ENCODE data around the gene OSBPL5.

OSBPL5 gene

GRCh38 chr11:3085052-3085451 is 80.1 kb downstream of the OSBPL5 start:
- ChIA-PET POLR2A (no interaction called here), CTCF (no interaction called here)
- WGBS (ENCODE audit: insufficient coverage), result 85% methylated on average over 5 of the region's 5 CpGs
- no peak for DNase-seq
- no peak overlapping the region for H3K4me3 ChIP-seq (ENCODE audit: control insufficient read depth in 1 of 7, extremely low read depth in 1 of 7, insufficient read depth in 4 of 7, low read depth in 2 of 7, low read length in 6 of 7)
- peaks cover 0 to 15% (median 6%) of the 10 kb centered on the region in 4 experiments for H3K4me1 ChIP-seq (ENCODE audit: control extremely low read depth in 1 of 4, control insufficient read depth in 4 of 4, insufficient read depth in 4 of 4, low read length in 3 of 4)
- no peaks in the 10 kb centered on the region for H3K9me3 ChIP-seq (ENCODE audit: control extremely low read depth in 1 of 5, control insufficient read depth in 4 of 5, insufficient read depth in 2 of 5, low read depth in 1 of 5, low read length in 4 of 5)
- H3K36me3 ChIP-seq (ENCODE audit: control insufficient read depth in 4 of 4, insufficient read depth in 4 of 4, low read length in 3 of 4), result peaks cover 0 to 6% (median 2%) of the 10 kb centered on the region in 4 experiments
- H3K27ac ChIP-seq (ENCODE audit: insufficient read depth in 1 of 2, low read depth in 1 of 2, low read length in 2 of 2, poor library complexity in 1 of 2, severe bottlenecking in 2 of 2), result no peak overlapping the region
- H3K27me3 ChIP-seq (replicated peaks in 2 of 5; ENCODE audit: control insufficient read depth in 4 of 5, insufficient read depth in 5 of 5, low read length in 4 of 5), result peaks cover 0 to 3% (median 0%) of the 10 kb centered on the region in 5 experiments

DNA sequence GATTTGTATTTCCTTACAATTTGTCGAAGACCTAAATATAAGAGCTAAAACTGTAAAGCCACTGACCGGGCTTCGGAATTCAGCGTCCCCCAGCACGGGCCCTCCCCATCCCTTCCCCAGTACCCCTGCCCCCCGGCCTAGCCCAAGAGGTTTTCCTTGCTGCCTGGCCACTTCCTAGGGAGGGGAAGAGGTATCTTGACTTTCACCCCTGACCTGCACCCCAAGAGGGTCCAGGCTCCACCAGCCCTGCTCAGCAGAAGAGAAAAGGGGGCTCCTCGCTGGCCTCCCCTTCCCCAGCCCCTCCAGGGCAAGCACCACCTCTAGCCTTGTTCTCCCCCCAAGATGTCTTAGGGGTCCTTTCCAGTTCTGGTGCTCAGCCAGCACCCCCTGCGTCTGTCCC is 81.8 kb downstream of the OSBPL5 start:
- WGBS (ENCODE audit: insufficient coverage), result 40% methylated on average over 4 of the region's 8 CpGs
- Histone ChIP-seq H3K36me3 (ENCODE audit: control insufficient read depth in 4 of 4, insufficient read depth in 4 of 4, low read length in 3 of 4) (no peaks in the 10 kb centered on the region), H3K4me1 (ENCODE audit: control extremely low read depth in 1 of 4, control insufficient read depth in 4 of 4, insufficient read depth in 4 of 4, low read length in 3 of 4) (peaks cover 0 to 7% (median 4%) of the 10 kb centered on the region in 4 experiments), H3K4me3 (ENCODE audit: control insufficient read depth in 1 of 7, extremely low read depth in 1 of 7, insufficient read depth in 4 of 7, low read depth in 2 of 7, low read length in 6 of 7) (no peak overlapping the region), H3K9me3 (ENCODE audit: control extremely low read depth in 1 of 5, control insufficient read depth in 4 of 5, insufficient read depth in 2 of 5, low read depth in 1 of 5, low read length in 4 of 5) (no peaks in the 10 kb centered on the region), H3K27ac (ENCODE audit: insufficient read depth in 1 of 2, low read depth in 1 of 2, low read length in 2 of 2, poor library complexity in 1 of 2, severe bottlenecking in 2 of 2) (no peak overlapping the region), H3K27me3 (replicated peaks in 2 of 5; ENCODE audit: control insufficient read depth in 4 of 5, insufficient read depth in 5 of 5, low read length in 4 of 5) (peaks cover 0 to 3% (median 0%) of the 10 kb centered on the region in 5 experiments)
- ChIA-PET CTCF (no interaction called here), POLR2A (no interaction called here)
- no peak for DNase-seq

GRCh38 chr11:3081386-3081751 is 83.7 kb downstream of the OSBPL5 start:
- Histone ChIP-seq H3K4me3 (ENCODE audit: control insufficient read depth in 1 of 7, extremely low read depth in 1 of 7, insufficient read depth in 4 of 7, low read depth in 2 of 7, low read length in 6 of 7) (no peak overlapping the region), H3K9me3 (ENCODE audit: control extremely low read depth in 1 of 5, control insufficient read depth in 4 of 5, insufficient read depth in 2 of 5, low read depth in 1 of 5, low read length in 4 of 5) (no peaks in the 10 kb centered on the region), H3K4me1 (ENCODE audit: control extremely low read depth in 1 of 4, control insufficient read depth in 4 of 4, insufficient read depth in 4 of 4, low read length in 3 of 4) (no peaks in the 10 kb centered on the region), H3K36me3 (ENCODE audit: control insufficient read depth in 4 of 4, insufficient read depth in 4 of 4, low read length in 3 of 4) (no peaks in the 10 kb centered on the region), H3K27me3 (replicated peaks in 2 of 5; ENCODE audit: control insufficient read depth in 4 of 5, insufficient read depth in 5 of 5, low read length in 4 of 5) (peaks cover 0 to 3% (median 0%) of the 10 kb centered on the region in 5 experiments), H3K27ac (ENCODE audit: insufficient read depth in 1 of 2, low read depth in 1 of 2, low read length in 2 of 2, poor library complexity in 1 of 2, severe bottlenecking in 2 of 2) (no peak overlapping the region)
- ChIA-PET POLR2A (no interaction called here), CTCF (interaction anchor here (0.6 to 1.5 kb wide), 2 partner anchors 18 to 1964 kb away, joined by 3 to 4 read pairs; no protein-coding TSS in a partner anchor)
- no peak for DNase-seq
- WGBS (ENCODE audit: insufficient coverage), result no CpG with 5 or more reads among the region's 6 CpGs

- ChIA-PET CTCF (interaction anchor here (1.5 kb wide), 1 partner anchor 17 kb away, joined by 4 read pairs; no protein-coding TSS in a partner anchor), POLR2A (no interaction called here)
- Histone ChIP-seq H3K4me1 (ENCODE audit: control extremely low read depth in 1 of 4, control insufficient read depth in 4 of 4, insufficient read depth in 4 of 4, low read length in 3 of 4) (no peaks in the 10 kb centered on the region), H3K27ac (ENCODE audit: insufficient read depth in 1 of 2, low read depth in 1 of 2, low read length in 2 of 2, poor library complexity in 1 of 2, severe bottlenecking in 2 of 2) (no peak overlapping the region), H3K27me3 (replicated peaks in 2 of 5; ENCODE audit: control insufficient read depth in 4 of 5, insufficient read depth in 5 of 5, low read length in 4 of 5) (peaks cover 0 to 2% (median 0%) of the 10 kb centered on the region in 5 experiments), H3K4me3 (ENCODE audit: control insufficient read depth in 1 of 7, extremely low read depth in 1 of 7, insufficient read depth in 4 of 7, low read depth in 2 of 7, low read length in 6 of 7) (no peak overlapping the region), H3K36me3 (ENCODE audit: control insufficient read depth in 4 of 4, insufficient read depth in 4 of 4, low read length in 3 of 4) (no peaks in the 10 kb centered on the region), H3K9me3 (ENCODE audit: control extremely low read depth in 1 of 5, control insufficient read depth in 4 of 5, insufficient read depth in 2 of 5, low read depth in 1 of 5, low read length in 4 of 5) (no peaks in the 10 kb centered on the region)
- no peak for DNase-seq
- WGBS (ENCODE audit: insufficient coverage), result 95% methylated on average over 9 of the region's 13 CpGs
Measured at GRCh38 chr11:3080733-3081385, 84.3 kb downstream of the OSBPL5 start.

- H3K4me3 ChIP-seq (ENCODE audit: control insufficient read depth in 1 of 7, extremely low read depth in 1 of 7, insufficient read depth in 4 of 7, low read depth in 2 of 7, low read length in 6 of 7), result no peak overlapping the region
- no peaks in the 10 kb centered on the region for H3K9me3 ChIP-seq (ENCODE audit: control extremely low read depth in 1 of 5, control insufficient read depth in 4 of 5, insufficient read depth in 2 of 5, low read depth in 1 of 5, low read length in 4 of 5)
- no peak for DNase-seq
- no CpG with 5 or more reads among the region's 1 CpG for WGBS (ENCODE audit: insufficient coverage)
- ChIA-PET POLR2A (no interaction called here), CTCF (no interaction called here)
- H3K27me3 ChIP-seq (replicated peaks in 2 of 5; ENCODE audit: control insufficient read depth in 4 of 5, insufficient read depth in 5 of 5, low read length in 4 of 5), result peaks cover 0 to 2% (median 0%) of the 10 kb centered on the region in 5 experiments
- H3K36me3 ChIP-seq (ENCODE audit: control insufficient read depth in 4 of 4, insufficient read depth in 4 of 4, low read length in 3 of 4), result no peaks in the 10 kb centered on the region
- H3K4me1 ChIP-seq (ENCODE audit: control extremely low read depth in 1 of 4, control insufficient read depth in 4 of 4, insufficient read depth in 4 of 4, low read length in 3 of 4), result no peaks in the 10 kb centered on the region
- H3K27ac ChIP-seq (ENCODE audit: insufficient read depth in 1 of 2, low read depth in 1 of 2, low read length in 2 of 2, poor library complexity in 1 of 2, severe bottlenecking in 2 of 2), result no peak overlapping the region
Measured at GRCh38 chr11:3080104-3080503, 85.0 kb downstream of the OSBPL5 start.

DNA sequence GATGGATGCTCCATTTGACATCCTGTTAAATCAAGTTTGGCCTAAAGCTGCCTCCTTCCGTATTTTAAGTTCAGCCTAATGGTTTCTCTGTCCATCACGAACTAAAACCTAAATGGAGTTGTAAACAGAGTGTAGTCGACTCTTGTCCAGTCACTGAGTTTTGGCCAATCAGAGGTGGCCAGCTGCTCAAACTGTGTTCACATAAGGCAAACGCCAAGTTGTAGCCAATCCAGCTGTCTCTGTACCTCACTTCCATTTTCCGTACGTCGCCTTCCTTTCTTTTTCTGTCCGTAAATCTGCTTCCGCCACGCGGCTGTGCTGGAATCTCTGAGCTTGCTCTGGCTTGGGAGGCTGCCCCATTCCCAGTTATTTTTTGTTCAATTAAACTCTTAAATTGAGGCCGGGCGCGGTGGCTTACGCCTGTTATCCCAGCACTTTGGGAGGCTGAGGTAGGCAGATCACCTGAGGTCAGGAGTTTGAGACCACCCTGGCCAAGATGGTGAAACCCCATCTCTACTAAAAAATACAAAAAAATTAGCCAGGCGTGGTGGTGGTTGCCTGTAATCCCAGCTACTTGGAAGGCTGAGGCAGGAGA is 87.2 kb downstream of the OSBPL5 start:
- H3K36me3 ChIP-seq (ENCODE audit: control insufficient read depth in 4 of 4, insufficient read depth in 4 of 4, low read length in 3 of 4), result no peaks in the 10 kb centered on the region
- no peaks in the 10 kb centered on the region for H3K4me1 ChIP-seq (ENCODE audit: control extremely low read depth in 1 of 4, control insufficient read depth in 4 of 4, insufficient read depth in 4 of 4, low read length in 3 of 4)
- 90% methylated on average over 15 of the region's 16 CpGs for WGBS (ENCODE audit: insufficient coverage)
- ChIA-PET POLR2A (no interaction called here), CTCF (no interaction called here)
- no peak overlapping the region for H3K4me3 ChIP-seq (ENCODE audit: control insufficient read depth in 1 of 7, extremely low read depth in 1 of 7, insufficient read depth in 4 of 7, low read depth in 2 of 7, low read length in 6 of 7)
- H3K27me3 ChIP-seq (replicated peaks in 2 of 5; ENCODE audit: control insufficient read depth in 4 of 5, insufficient read depth in 5 of 5, low read length in 4 of 5), result no peaks in the 10 kb centered on the region
- no peaks in the 10 kb centered on the region for H3K9me3 ChIP-seq (ENCODE audit: control extremely low read depth in 1 of 5, control insufficient read depth in 4 of 5, insufficient read depth in 2 of 5, low read depth in 1 of 5, low read length in 4 of 5)
- no peak overlapping the region for H3K27ac ChIP-seq (ENCODE audit: insufficient read depth in 1 of 2, low read depth in 1 of 2, low read length in 2 of 2, poor library complexity in 1 of 2, severe bottlenecking in 2 of 2)
- DNase-seq, result no peak

- no peaks in the 10 kb centered on the region for H3K36me3 ChIP-seq (ENCODE audit: control insufficient read depth in 4 of 4, insufficient read depth in 4 of 4, low read length in 3 of 4)
- POLR2A ChIA-PET, result no interaction called here
- no peaks in the 10 kb centered on the region for H3K9me3 ChIP-seq (ENCODE audit: control extremely low read depth in 1 of 5, control insufficient read depth in 4 of 5, insufficient read depth in 2 of 5, low read depth in 1 of 5, low read length in 4 of 5)
- H3K27me3 ChIP-seq (replicated peaks in 2 of 5; ENCODE audit: control insufficient read depth in 4 of 5, insufficient read depth in 5 of 5, low read length in 4 of 5), result no peaks in the 10 kb centered on the region
- CTCF ChIA-PET, result interaction anchor here (2.0 kb wide), 1 partner anchor 14 kb away, joined by 7 read pairs; no protein-coding TSS in a partner anchor
- no peaks in the 10 kb centered on the region for H3K4me1 ChIP-seq (ENCODE audit: control extremely low read depth in 1 of 4, control insufficient read depth in 4 of 4, insufficient read depth in 4 of 4, low read length in 3 of 4)
- no peak overlapping the region for H3K27ac ChIP-seq (ENCODE audit: insufficient read depth in 1 of 2, low read depth in 1 of 2, low read length in 2 of 2, poor library complexity in 1 of 2, severe bottlenecking in 2 of 2)
- no peak for DNase-seq
- WGBS (ENCODE audit: insufficient coverage), result 96% methylated on average over 9 of the region's 11 CpGs
- H3K4me3 ChIP-seq (ENCODE audit: control insufficient read depth in 1 of 7, extremely low read depth in 1 of 7, insufficient read depth in 4 of 7, low read depth in 2 of 7, low read length in 6 of 7), result no peak overlapping the region
Measured at GRCh38 chr11:3077189-3077836, 87.8 kb downstream of the OSBPL5 start.

All from common myeloid progenitor, CD34-positive (primary cell).